Stimulated activated naive CD4-positive, alpha-beta T cell (primary cell): ENCODE results near the gene KRTAP5-5.
"Not testable (repeated sequence)": the region's sequence is repeated elsewhere in the genome, so short reads cannot be mapped to it uniquely, and the experiment has no call there.

ENCODE experiments used
- DNase-seq, 6 experiments: peaks; one replicate each; lab custom pipeline; 2025; lab: John Stamatoyannopoulos, UW

Gene KRTAP5-5, protein sequence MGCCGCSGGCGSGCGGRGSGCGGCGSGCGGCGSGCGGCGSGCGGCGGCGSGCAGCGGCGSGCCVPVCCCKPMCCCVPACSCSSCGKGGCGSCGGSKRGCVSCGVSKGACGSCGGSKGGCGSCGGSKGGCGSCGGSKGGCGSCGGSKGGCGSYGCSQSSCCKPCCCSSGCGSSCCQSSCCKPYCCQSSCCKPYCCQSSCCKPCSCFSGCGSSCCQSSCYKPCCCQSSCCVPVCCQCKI

GRCh38 chr11:1629326-1630185 is at the start of gene KRTAP5-5:
TSS of gene KRTAP5-5 (plus strand) at chr11:1629775. CDS start at chr11:1629841, 66 bp downstream.
- no peak for DNase-seq

- DNase-seq = no peak
Measured at GRCh38 chr11:1581976-1582375, 47.6 kb upstream of the KRTAP5-5 start.

DNA sequence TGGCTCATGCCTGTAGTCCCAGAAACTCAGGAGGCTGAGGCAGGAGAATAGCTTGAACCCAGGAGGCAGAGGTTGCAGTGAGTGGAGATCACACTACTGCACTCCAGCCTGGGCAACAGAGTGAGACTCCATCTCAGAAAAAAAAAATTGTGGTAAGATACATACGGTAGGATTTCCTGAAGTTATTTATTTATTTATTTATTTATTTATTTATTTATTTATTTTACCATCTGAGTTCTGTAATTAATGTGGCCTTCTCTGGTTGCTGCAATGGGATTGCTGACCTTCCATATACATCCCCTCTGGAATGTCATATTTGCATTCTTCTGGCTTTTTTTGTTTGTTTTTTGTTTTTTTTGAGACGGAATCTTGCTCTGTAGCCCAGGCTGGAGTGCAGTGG is 46.7 kb upstream of the KRTAP5-5 start:
- not testable (repeated sequence) for DNase-seq

DNA sequence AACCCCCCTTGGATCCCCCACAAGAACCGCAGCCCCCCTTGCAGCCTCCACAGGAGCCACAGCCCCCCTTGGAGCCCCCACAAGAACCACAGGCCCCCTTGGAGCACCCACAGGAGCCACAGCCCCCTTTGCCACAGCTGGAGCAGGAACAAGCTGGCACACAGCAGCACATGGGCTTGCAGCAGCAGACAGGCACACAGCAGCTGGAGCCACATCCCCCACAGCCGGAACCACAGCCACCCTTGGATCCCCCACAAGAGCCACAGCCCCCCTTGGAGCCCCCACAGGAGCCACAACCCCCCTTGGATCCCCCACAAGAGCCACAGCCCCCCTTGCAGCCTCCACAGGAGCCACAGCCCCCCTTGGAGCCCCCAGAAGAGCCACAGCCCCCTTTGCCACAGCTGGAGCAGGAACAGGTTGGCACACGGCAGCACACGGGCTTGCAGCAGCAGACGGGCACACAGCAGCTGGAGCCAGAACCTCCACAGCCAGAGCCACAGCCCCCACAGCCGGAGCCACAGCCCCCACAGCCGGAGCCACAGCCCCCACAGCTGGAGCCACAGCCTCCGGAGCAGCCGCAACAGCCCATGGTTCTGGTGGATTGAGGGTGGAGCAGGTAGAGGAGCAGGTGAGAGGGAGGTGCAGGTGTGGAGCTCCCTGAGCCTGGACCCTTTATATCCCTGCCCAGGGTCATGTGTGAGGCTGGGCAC is 44.8 kb upstream of the KRTAP5-5 start, which contains the start of gene KRTAP5-1:
TSS of gene KRTAP5-1 (minus strand) at position 623 of the 710 bp plus-strand sequence. CDS start at position 589, 34 bp downstream.
- not testable (repeated sequence) for DNase-seq

DNA sequence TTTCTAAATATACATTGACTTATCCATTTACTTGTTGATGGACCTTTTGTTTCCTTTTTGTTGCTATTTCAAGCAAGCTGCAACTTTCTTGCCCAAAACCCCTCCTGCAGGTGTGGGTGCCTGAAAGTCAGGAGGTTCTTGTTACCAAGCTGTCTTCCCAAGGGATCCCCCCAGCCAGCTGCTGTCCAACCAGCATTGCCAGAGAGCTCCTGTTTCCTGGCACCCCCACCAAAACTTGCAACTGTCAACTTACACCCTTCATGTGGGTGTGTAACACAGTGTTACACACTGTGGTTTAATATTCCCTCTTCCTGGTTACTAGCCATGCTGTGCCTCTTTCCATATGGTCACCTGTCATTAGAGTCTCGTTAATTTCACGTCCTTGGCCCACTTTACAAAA is 42.9 kb upstream of the KRTAP5-5 start:
- no peak for DNase-seq

DNA sequence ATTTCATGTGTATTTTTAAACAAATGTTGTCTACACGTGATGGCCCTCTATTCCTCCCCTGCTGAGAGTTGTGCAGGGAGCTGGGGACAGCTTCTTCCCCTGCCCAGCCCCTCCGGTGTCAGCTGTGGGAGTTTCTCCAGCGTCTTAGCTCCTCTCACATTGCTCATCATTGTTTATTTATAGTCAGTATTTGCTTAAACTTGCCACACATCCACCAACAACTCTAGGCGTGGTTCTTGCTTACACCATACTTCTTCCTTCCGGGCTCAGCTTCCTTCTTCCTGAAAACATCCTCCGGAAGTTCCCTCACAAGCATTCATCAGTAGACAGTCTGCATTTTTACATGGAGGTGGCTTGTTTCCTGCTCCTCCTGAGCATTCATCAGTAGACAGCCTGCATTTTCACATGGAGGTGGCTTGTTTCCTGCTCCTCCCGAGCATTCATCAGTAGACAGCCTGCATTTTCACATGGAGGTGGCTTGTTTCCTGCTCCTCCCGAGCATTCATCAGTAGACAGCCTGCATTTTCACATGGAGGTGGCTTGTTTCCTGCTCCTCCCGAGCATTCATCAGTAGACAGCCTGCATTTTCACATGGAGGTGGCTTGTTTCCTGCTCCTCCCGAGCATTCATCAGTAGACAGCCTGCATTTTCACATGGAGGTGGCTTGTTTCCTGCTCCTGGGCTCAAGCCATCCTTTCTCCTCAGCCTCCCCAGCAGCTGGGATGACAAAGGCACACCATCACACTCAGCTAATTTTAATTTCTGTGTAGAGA is 40.2 kb upstream of the KRTAP5-5 start:
- peak in 3 of 6 experiments; percentile 23 to 42 (median 27) for DNase-seq

DNA sequence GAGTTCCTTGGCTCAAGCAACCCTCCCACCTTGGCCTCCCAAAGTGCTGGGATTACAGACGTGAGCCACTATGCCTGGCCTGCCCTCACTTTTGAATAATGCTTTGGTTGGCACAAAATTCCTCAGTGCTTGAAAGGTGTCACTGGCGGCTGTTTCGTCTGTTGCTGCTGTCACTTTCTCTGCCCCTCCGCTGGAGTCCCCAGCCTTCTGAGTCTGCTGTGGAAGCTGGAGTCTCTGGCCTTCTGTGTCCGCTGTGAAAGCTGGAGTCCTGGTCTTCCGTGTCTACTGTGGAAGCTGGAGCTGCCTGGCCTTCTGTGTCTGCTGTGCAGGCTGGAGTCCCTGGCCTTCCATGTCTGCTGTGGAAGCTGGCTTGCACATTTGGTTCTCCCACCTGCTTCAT is 39.6 kb upstream of the KRTAP5-5 start:
- DNase-seq = no peak

DNA sequence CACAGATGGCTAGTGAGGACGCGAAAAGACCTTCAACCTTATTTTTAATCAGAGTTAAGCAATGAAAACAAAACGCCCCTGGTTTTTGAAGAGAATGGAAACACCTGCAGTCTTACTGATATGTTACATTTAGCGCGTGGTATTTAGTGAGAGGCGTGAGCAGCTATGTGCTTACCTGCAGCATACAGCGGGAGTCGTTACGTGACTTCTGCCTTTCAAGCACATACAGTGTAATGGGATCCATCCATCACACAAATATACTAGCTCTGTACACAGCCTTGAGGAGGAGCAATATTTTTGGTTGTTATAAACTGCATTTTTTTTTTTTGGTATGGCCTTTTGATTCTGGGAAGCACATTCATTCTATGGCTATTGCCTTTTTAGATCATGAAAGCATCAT is 36.9 kb upstream of the KRTAP5-5 start:
- DNase-seq = no peak

- not testable (repeated sequence) for DNase-seq
Measured at GRCh38 chr11:1595994-1596575, 33.5 kb upstream of the KRTAP5-5 start.

GRCh38 chr11:1596576-1597121 is 32.9 kb upstream of the KRTAP5-5 start:
- DNase-seq = not testable (repeated sequence)

DNA sequence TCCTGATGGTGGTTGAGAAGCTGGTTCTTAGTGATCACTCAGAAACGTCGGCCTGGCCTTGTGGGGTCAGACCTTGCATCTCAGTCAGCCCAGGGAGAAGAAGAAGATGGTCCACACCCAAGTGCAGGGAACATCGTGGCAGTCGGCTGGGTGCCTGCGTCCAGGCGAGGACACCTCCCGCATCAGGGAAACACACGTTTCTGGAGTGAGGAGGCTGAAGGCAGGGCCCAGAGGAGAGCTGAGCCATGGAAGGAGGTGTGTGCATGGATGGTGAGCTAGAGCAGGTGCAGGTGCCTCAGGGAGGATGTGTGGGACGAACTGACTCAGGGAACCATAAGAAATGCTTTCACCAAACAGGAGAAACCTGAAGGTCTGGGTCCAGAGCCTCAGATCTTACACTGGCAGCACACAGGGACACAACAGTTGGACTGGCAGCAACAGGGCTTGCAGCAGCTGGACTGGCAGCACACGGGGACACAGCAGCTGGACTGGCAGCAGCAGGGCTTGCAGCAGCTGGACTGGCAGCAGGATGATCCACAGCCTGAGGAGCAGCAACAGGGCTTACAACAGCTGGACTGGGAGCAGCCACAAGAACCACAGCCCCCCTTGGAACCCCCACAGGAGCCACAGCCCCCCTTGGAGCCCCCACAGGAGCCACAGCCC is 32.1 kb upstream of the KRTAP5-5 start:
- DNase-seq = no peak

GRCh38 chr11:1597994-1598380 is 31.6 kb upstream of the KRTAP5-5 start, which contains the start of gene KRTAP5-2:
TSS of gene KRTAP5-2 (minus strand) at chr11:1598294. CDS start at chr11:1598250, 44 bp downstream.
- DNase-seq = no peak

DNA sequence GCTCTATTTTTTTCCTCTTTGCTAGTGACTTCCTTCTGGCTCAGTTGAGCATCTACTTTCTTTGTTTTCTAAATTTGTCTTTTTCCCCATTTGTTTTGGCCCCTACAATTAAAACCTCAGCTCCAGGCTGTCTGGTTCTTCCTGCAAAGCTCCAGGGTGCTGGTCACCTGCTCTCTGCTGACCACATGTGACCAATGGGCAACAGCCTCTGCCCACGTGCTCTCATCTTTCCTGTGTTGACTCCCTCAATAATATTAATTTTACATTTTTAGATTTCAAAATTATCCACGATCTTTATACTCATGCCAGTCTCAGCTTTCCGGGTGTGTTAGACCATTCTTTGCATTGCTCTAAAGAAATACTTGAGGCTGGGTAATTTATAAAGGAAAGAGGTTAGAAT is 31.2 kb upstream of the KRTAP5-5 start:
- not testable (repeated sequence) for DNase-seq

GRCh38 chr11:1598816-1599215 is 30.8 kb upstream of the KRTAP5-5 start:
- DNase-seq = no peak

GRCh38 chr11:1600626-1601025 is 28.9 kb upstream of the KRTAP5-5 start:
- DNase-seq = no peak

GRCh38 chr11:1601663-1602062 is 27.9 kb upstream of the KRTAP5-5 start:
- DNase-seq = not testable (repeated sequence)

GRCh38 chr11:1603629-1604028 is 25.9 kb upstream of the KRTAP5-5 start:
- no peak for DNase-seq

GRCh38 chr11:1604181-1604580 is 25.4 kb upstream of the KRTAP5-5 start:
- DNase-seq = no peak

GRCh38 chr11:1604711-1605110 is 24.9 kb upstream of the KRTAP5-5 start:
- no peak for DNase-seq

GRCh38 chr11:1605923-1606322 is 23.7 kb upstream of the KRTAP5-5 start:
- not testable (repeated sequence) for DNase-seq
